ENCODE results near the gene RUFY3. TPM values are rescaled to one million over a fixed set of nuclear protein-coding genes. Genes with fewer than 3 reads are reported as not detected.

RUFY3 gene
- polyA plus RNA-seq, 2 of the 4 experiments (the other 2 are of a cell fraction) = 8.1 to 20.8 TPM

- no peak for FAIRE-seq
- Histone ChIP-seq H3K27ac (no peak overlapping the region), H3K4me1 (peaks cover 21% of the 10 kb centered on the region), H3K4me2 (no peak overlapping the region), H3K4me3 (no peak overlapping the region), H3K9me3 (no peaks in the 10 kb centered on the region)
- TF ChIP-seq HMGXB4 (CRISPR knock-in tag; IDR thresholded peaks at IDR 0.05; ENCODE audit: borderline replicate concordance) (no peak), MAFK (IDR thresholded peaks at IDR 0.05; ENCODE audit: partially characterized antibody) (no peak), TFCP2L1 (CRISPR knock-in tag; IDR thresholded peaks at IDR 0.05) (no peak), NR3C1 (IDR thresholded peaks at IDR 0.05) (no peak), POLR2A (IDR thresholded peaks at IDR 0.05; ENCODE audit: low read length) (no peak), RARB (CRISPR knock-in tag; IDR thresholded peaks at IDR 0.05) (no peak), PBX3 (IDR thresholded peaks at IDR 0.05) (no peak), HES2 (IDR thresholded peaks at IDR 0.05) (no peak)
- CTCF ChIA-PET = interaction anchor here (1.0 kb wide), 1 partner anchor 23 kb away, joined by 4 read pairs; no protein-coding TSS in a partner anchor
- POLR2A ChIA-PET = no interaction called here
- no peak for ATAC-seq
- no peak for DNase-seq (ENCODE audit: low read depth in 1 of 2, low spot score in 1 of 2)
- 88% methylated on average over 1 of the region's 1 CpG for WGBS (ENCODE audit: missing lambda C conversion rate)
These were observed 47.0 kb upstream of the RUFY3 start for GRCh38 chr4:70674731-70675130.

GRCh38 chr4:70676554-70677090, 45.1 kb upstream of the RUFY3 start:
- ChIA-PET CTCF (interaction anchor here (0.7 to 1.1 kb wide), 2 partner anchors 20 to 75 kb away, joined by 3 read pairs; no protein-coding TSS in a partner anchor), POLR2A (no interaction called here)
- ATAC-seq (no peak), FAIRE-seq (no peak), DNase-seq (ENCODE audit: low read depth in 1 of 2, low spot score in 1 of 2) (no peak)
- Histone ChIP-seq H3K4me2 (no peak overlapping the region), H3K27ac (no peak overlapping the region), H3K9me3 (no peaks in the 10 kb centered on the region), H3K4me3 (no peak overlapping the region), H3K4me1 (peaks cover 3% of the 10 kb centered on the region; the same call in 1 of the 3 replicates)
- 74% methylated on average over 6 of the region's 6 CpGs for WGBS (ENCODE audit: missing lambda C conversion rate)
- TF ChIP-seq GATA3 (IDR thresholded peaks at IDR 0.05; ENCODE audit: borderline replicate concordance) (no peak), CHD4 (IDR thresholded peaks at IDR 0.05; ENCODE audit: borderline replicate concordance) (no peak), E2F6 (IDR thresholded peaks at IDR 0.05; ENCODE audit: borderline replicate concordance, low read depth) (no peak), HOXB5 (CRISPR knock-in tag; IDR thresholded peaks at IDR 0.05) (no peak), RAD21 (conservative IDR thresholded peaks at IDR 0.05 in 1 of 2, IDR thresholded peaks at IDR 0.05 in 1 of 2) (no peak)

- ChIA-PET POLR2A (interaction anchor here (1.0 to 1.4 kb wide), 2 partner anchors 10 to 27 kb away, joined by 3 to 4 read pairs; partner anchors contain the start of gene UTP3), CTCF (no interaction called here)
- no peaks in the 10 kb centered on the region for H3K9me3 ChIP-seq
- no peak overlapping the region for H3K27ac ChIP-seq
- WGBS (ENCODE audit: missing lambda C conversion rate) = 91% methylated on average over 1 of the region's 1 CpG
- DNase-seq (ENCODE audit: low read depth in 1 of 2, low spot score in 1 of 2) = no peak
- no peak overlapping the region for H3K4me2 ChIP-seq
- TF ChIP-seq JUNB (IDR thresholded peaks at IDR 0.05) = no peak
- TF ChIP-seq CHD2 (IDR thresholded peaks at IDR 0.05; ENCODE audit: low read length, partially characterized antibody) = no peak
- no peak for TF ChIP-seq ZSCAN20 (CRISPR knock-in tag; IDR thresholded peaks at IDR 0.05)
- no peak for TF ChIP-seq CHD4 (IDR thresholded peaks at IDR 0.05; ENCODE audit: borderline replicate concordance)
- no peak for TF ChIP-seq CBX8 (IDR thresholded peaks at IDR 0.05)
- no peak for TF ChIP-seq EHF (CRISPR knock-in tag; IDR thresholded peaks at IDR 0.05)
- no peak for TF ChIP-seq HEYL (CRISPR knock-in tag; IDR thresholded peaks at IDR 0.05)
- TF ChIP-seq USF2 (IDR thresholded peaks at IDR 0.05) = no peak
- H3K4me1 ChIP-seq = no peaks in the 10 kb centered on the region
- ATAC-seq = no peak
- no peak for FAIRE-seq
- no peak overlapping the region for H3K4me3 ChIP-seq
These were observed 43.3 kb upstream of the RUFY3 start for GRCh38 chr4:70678383-70678999.
